Fibroblast of pulmonary artery (primary cell): Measurements from ENCODE around the gene APOC4.

Experiments used
- DNase-seq: peaks from one replicate; pipeline ENCODE4 v3.0.0-alpha.2; 2010; ENCODE audit warnings: low read depth
- H3K4me3 ChIP-seq: replicated peaks from 2 replicates; pipeline ENCODE4 v1.5.1; 2011; ENCODE audit warnings: low read depth, mild to moderate bottlenecking, control low read depth, low read length, moderate library complexity
- CTCF ChIP-seq: IDR thresholded peaks from 2 replicates; pipeline ENCODE4 v1.5.1; 2011; ENCODE audit warnings: mild to moderate bottlenecking, control low read depth, low read length, inconsistent platforms; ENCODE audit errors: missing control alignments

APOC4 gene

GRCh38 chr19:44900328-44901244 lies 41.5 kb upstream of the APOC4 start:
- DNase-seq, result no peak
- no peak overlapping the region for H3K4me3 ChIP-seq
- no peak for TF ChIP-seq CTCF

GRCh38 chr19:44903216-44903601 lies 38.8 kb upstream of the APOC4 start:
- no peak for DNase-seq
- no peak for TF ChIP-seq CTCF
- no peak overlapping the region for H3K4me3 ChIP-seq

- no peak overlapping the region for H3K4me3 ChIP-seq
- peak; percentile 93 for TF ChIP-seq CTCF
- DNase-seq, result peak; percentile 72
Observed at GRCh38 chr19:44903602-44904425, 38.2 kb upstream of the APOC4 start.

DNA sequence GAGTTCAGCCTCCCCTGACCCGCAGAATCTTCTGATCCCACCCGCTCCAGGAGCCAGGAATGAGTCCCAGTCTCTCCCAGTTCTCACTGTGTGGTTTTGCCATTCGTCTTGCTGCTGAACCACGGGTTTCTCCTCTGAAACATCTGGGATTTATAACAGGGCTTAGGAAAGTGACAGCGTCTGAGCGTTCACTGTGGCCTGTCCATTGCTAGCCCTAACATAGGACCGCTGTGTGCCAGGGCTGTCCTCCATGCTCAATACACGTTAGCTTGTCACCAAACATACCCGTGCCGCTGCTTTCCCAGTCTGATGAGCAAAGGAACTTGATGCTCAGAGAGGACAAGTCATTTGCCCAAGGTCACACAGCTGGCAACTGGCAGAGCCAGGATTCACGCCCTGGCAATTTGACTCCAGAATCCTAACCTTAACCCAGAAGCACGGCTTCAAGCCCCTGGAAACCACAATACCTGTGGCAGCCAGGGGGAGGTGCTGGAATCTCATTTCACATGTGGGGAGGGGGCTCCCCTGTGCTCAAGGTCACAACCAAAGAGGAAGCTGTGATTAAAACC lies 37.5 kb upstream of the APOC4 start:
- DNase-seq, result no peak
- no peak overlapping the region for H3K4me3 ChIP-seq
- TF ChIP-seq CTCF, result peak; percentile 22

DNA sequence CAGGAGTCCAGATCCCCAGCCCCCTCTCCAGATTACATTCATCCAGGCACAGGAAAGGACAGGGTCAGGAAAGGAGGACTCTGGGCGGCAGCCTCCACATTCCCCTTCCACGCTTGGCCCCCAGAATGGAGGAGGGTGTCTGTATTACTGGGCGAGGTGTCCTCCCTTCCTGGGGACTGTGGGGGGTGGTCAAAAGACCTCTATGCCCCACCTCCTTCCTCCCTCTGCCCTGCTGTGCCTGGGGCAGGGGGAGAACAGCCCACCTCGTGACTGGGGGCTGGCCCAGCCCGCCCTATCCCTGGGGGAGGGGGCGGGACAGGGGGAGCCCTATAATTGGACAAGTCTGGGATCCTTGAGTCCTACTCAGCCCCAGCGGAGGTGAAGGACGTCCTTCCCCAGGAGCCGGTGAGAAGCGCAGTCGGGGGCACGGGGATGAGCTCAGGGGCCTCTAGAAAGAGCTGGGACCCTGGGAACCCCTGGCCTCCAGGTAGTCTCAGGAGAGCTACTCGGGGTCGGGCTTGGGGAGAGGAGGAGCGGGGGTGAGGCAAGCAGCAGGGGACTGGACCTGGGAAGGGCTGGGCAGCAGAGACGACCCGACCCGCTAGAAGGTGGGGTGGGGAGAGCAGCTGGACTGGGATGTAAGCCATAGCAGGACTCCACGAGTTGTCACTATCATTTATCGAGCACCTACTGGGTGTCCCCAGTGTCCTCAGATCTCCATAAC lies 36.4 kb upstream of the APOC4 start, which contains the start of gene APOE:
Gene APOE (plus strand): TSS at position 360 of the 724 bp plus-strand sequence. CDS start 829 bp downstream, outside the sequence.
- TF ChIP-seq CTCF, result no peak
- peak within 1 kb of the TSS; percentile 77 for H3K4me3 ChIP-seq
- peak; percentile 72 for DNase-seq

- DNase-seq, result no peak
- peak overlapping the region; percentile 24 for H3K4me3 ChIP-seq
- no peak for TF ChIP-seq CTCF
Observed at GRCh38 chr19:44907613-44908012, 34.4 kb upstream of the APOC4 start.
